ENCODE results near the gene NAA15. TPM values are rescaled to one million over a fixed set of nuclear protein-coding genes. Genes with fewer than 3 reads are reported as not detected.
"Not testable (repeated sequence)": the region's sequence is repeated elsewhere in the genome, so short reads cannot be mapped to it uniquely, and the experiment has no call there.

Gene NAA15
- total RNA-seq, 1 donor from 2014 or later: 35.8 TPM

DNA sequence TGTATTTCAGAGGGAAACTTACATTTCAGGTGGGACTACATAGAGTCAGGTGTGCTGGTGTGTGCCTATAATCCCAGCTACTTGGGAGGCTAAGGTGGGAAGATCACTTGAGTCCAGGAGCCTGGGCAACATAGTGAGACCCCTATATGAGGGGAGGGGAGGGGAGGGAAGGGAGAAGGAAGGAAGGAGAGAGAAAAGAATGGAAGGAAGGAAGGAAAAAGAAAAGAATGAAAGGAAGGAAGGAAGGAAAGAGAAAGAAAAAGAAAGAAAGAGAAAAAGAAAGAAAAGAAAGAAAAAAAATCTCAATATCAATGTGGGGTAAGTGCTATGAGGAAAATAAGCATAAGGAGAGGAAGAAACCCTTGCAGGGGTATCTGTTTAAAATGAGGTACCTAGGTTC is 109.0 kb downstream of the NAA15 start:
- FAIRE-seq (no peak), DNase-seq (ENCODE audit: low read depth) (no peak)
- Histone ChIP-seq H3K4me3 (ENCODE audit: low read depth, low read length) (no peak overlapping the region), H3K36me3 (ENCODE audit: control insufficient read depth, insufficient read depth, low read length) (no peaks in the 10 kb centered on the region), H3K27me3 (ENCODE audit: control insufficient read depth, insufficient read depth, low read length) (no peaks in the 10 kb centered on the region)
- TF ChIP-seq CTCF (IDR thresholded peaks at IDR 0.05; ENCODE audit: insufficient read depth, low read length, severe bottlenecking): no peak

DNA sequence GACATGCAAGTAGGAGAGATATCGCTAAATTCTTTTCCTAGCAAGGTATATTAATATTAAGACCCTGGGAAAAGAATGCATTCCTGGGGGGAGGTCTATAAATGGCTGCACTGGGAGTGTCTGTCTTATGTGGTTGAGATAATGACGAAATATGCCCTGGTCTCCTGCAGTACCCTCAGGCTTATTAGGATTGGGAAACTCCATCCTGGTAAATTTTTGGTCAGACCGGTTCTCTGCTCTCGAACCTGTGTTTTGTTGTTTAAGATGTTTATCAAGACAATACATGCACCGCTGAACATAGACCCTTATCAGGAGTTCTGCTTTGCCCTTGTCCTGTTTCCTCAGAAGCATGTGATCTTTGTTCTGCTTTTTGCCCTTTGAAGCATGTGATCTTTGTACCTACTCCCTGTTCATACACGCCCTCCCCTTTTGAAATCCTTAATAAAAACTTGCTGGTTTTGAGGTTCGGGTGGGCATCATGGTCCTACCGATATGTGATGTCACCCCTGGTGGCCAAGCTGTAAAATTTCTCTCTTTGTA is 113.4 kb downstream of the NAA15 start:
- FAIRE-seq; H3K4me3 ChIP-seq (ENCODE audit: low read depth, low read length); H3K36me3 ChIP-seq (ENCODE audit: control insufficient read depth, insufficient read depth, low read length); H3K27me3 ChIP-seq (ENCODE audit: control insufficient read depth, insufficient read depth, low read length); DNase-seq (ENCODE audit: low read depth): not testable (repeated sequence)

- FAIRE-seq (no peak), DNase-seq (ENCODE audit: low read depth) (peak; percentile 49)
- TF ChIP-seq CTCF (IDR thresholded peaks at IDR 0.05; ENCODE audit: insufficient read depth, low read length, severe bottlenecking): peak; percentile 28
- Histone ChIP-seq H3K36me3 (ENCODE audit: control insufficient read depth, insufficient read depth, low read length) (no peaks in the 10 kb centered on the region), H3K4me3 (ENCODE audit: low read depth, low read length) (no peak overlapping the region), H3K27me3 (ENCODE audit: control insufficient read depth, insufficient read depth, low read length) (no peaks in the 10 kb centered on the region)
These were observed 114.9 kb downstream of the NAA15 start for GRCh38 chr4:139416073-139416673.

- Histone ChIP-seq H3K27me3 (ENCODE audit: control insufficient read depth, insufficient read depth, low read length) (no peaks in the 10 kb centered on the region), H3K36me3 (ENCODE audit: control insufficient read depth, insufficient read depth, low read length) (no peaks in the 10 kb centered on the region), H3K4me3 (ENCODE audit: low read depth, low read length) (no peak overlapping the region)
- TF ChIP-seq CTCF (IDR thresholded peaks at IDR 0.05; ENCODE audit: insufficient read depth, low read length, severe bottlenecking): no peak
- peak; percentile 96 for DNase-seq (ENCODE audit: low read depth)
- FAIRE-seq: no peak
These were observed 118.1 kb downstream of the NAA15 start for GRCh38 chr4:139419388-139419914.

- no peaks in the 10 kb centered on the region for H3K27me3 ChIP-seq (ENCODE audit: control insufficient read depth, insufficient read depth, low read length)
- no peaks in the 10 kb centered on the region for H3K36me3 ChIP-seq (ENCODE audit: control insufficient read depth, insufficient read depth, low read length)
- no peak overlapping the region for H3K4me3 ChIP-seq (ENCODE audit: low read depth, low read length)
- no peak for TF ChIP-seq CTCF (IDR thresholded peaks at IDR 0.05; ENCODE audit: insufficient read depth, low read length, severe bottlenecking)
- DNase-seq (ENCODE audit: low read depth) (no peak), FAIRE-seq (no peak)
These were observed 119.3 kb downstream of the NAA15 start for GRCh38 chr4:139420652-139421051.

DNA sequence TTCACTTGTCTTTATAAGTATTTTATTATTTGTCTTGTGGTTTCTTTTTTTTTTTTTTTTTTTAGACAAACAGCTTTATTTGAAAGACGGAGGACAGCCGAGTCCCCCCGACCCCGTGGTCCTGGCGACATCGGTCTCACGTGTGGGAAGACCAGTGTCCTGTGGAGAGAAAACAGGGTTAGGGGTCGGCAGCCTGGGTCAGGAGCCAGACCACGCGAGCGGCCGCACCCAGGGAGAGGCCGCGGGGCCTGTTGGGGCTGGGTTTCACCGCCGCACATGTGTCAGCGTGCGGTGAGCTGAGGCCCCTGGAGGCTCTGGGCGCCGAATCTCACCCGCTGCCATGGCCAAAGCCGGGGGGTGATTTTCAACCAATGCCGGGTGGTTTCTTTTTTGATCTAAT is 134.8 kb downstream of the NAA15 start:
- no peaks in the 10 kb centered on the region for H3K36me3 ChIP-seq (ENCODE audit: control insufficient read depth, insufficient read depth, low read length)
- no peak overlapping the region for H3K4me3 ChIP-seq (ENCODE audit: low read depth, low read length)
- DNase-seq (ENCODE audit: low read depth) (no peak), FAIRE-seq (no peak)
- no peak for TF ChIP-seq CTCF (IDR thresholded peaks at IDR 0.05; ENCODE audit: insufficient read depth, low read length, severe bottlenecking)
- no peaks in the 10 kb centered on the region for H3K27me3 ChIP-seq (ENCODE audit: control insufficient read depth, insufficient read depth, low read length)

All from bronchial epithelial cell (primary cell).